H1 (cell line): Measurements from ENCODE around the gene EFR3B.

Experiments
- ATF3 ChIP-seq: IDR thresholded peaks from 2 replicates; pipeline ENCODE4 v1.6.1; 2011; ENCODE audit warnings: low read depth, mild to moderate bottlenecking, low read length; ENCODE audit not compliant: insufficient read depth
- CHD2 ChIP-seq: IDR thresholded peaks from 2 replicates; pipeline ENCODE4 v1.6.1; 2012; ENCODE audit warnings: low read length, improper control_type of control experiment
- CTCF ChIP-seq, 3 experiments: IDR thresholded peaks; 1 replicate in 2 of 3; 2 replicates in 1 of 3; pipeline versions ENCODE4 v1.5.1 to v1.6.1; 2011; ENCODE audit warnings: low read length in 3 of 3, mild to moderate bottlenecking in 3 of 3, inconsistent platforms in 2 of 3, low read depth in 1 of 3, moderate library complexity in 1 of 3; ENCODE audit not compliant: insufficient read depth in 1 of 3; ENCODE audit errors: control extremely low read depth in 1 of 3
- GABPA ChIP-seq: IDR thresholded peaks from 2 replicates; pipeline ENCODE4 v1.6.1; 2011; ENCODE audit warnings: mild to moderate bottlenecking, low read length, moderate library complexity, borderline replicate concordance; ENCODE audit not compliant: insufficient read depth
- GTF2F1 ChIP-seq: IDR thresholded peaks from 2 replicates; pipeline ENCODE4 v1.6.1; 2012; ENCODE audit warnings: low read depth, low read length, improper control_type of control experiment, borderline replicate concordance
- MAFK ChIP-seq: IDR thresholded peaks from 2 replicates; pipeline ENCODE4 v1.6.1; 2012; ENCODE audit warnings: low read depth, mild to moderate bottlenecking, improper control_type of control experiment, low read length
- MAX ChIP-seq: IDR thresholded peaks from 2 replicates; pipeline ENCODE4 v1.6.1; 2012; ENCODE audit warnings: inconsistent platforms
- SAP30 ChIP-seq: fragments of 300-600 bp; sonication (generic); IDR thresholded peaks from 2 replicates; pipeline ENCODE4 v1.7.1; 2012; ENCODE audit warnings: low read length, moderate library complexity, mild to moderate bottlenecking, inconsistent platforms; ENCODE audit not compliant: insufficient read depth, insufficient replicate concordance
- TAF1 ChIP-seq: IDR thresholded peaks from 2 replicates; pipeline ENCODE4 v1.6.1; 2011; ENCODE audit warnings: mild to moderate bottlenecking, low read depth, low read length
- USF2 ChIP-seq: IDR thresholded peaks from 2 replicates; pipeline ENCODE4 v1.6.1; 2011; ENCODE audit warnings: low read length, improper control_type of control experiment
- ZNF274 ChIP-seq: IDR thresholded peaks from 2 replicates; pipeline ENCODE4 v1.7.0; 2012; ENCODE audit warnings: low read length, borderline replicate concordance; ENCODE audit errors: extremely low read depth

GRCh38 chr2:25063876-25064660 lies 22.2 kb downstream of the EFR3B start:
- TF ChIP-seq ZNF274 (no peak), GABPA (no peak), CTCF (IDR thresholded peaks at IDR 0.05; ENCODE audit: control extremely low read depth in 1 of 3, insufficient read depth in 1 of 3, low read depth in 1 of 3, low read length in 3 of 3) (no peak), MAFK (no peak), SAP30 (no peak), MAX (no peak), USF2 (no peak), CHD2 (no peak), GTF2F1 (no peak), TAF1 (no peak), ATF3 (no peak)
